ENCODE results near the gene SDCCAG8. TPM values are rescaled to one million over a fixed set of nuclear protein-coding genes. Genes with fewer than 3 reads are reported as not detected.

SDCCAG8 gene
- total RNA-seq, 4 donors from 2014 or later, result 21.6 to 62.7 (median 39.8) TPM

DNA sequence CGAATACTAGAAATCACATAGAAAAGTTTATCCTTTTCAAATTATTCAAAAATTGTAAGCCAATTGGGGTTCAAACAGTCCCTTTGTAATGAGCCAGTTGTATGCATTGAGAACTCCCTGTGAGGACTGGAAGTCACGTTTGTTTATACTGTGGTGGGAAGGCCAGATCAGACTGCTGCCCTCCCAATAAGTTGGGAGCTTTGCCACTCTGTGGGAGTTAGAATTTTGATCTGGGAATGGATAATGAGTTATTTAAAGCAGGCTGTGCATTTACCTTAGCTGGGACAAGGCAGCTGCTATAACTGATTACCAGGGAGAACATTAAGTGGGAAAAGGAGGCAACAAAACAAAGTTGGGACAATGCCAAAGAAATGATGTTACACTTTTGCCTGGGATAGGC lies 178.8 kb downstream of the SDCCAG8 start:
- 80% methylated on average over 2 of the region's 2 CpGs for WGBS

DNA sequence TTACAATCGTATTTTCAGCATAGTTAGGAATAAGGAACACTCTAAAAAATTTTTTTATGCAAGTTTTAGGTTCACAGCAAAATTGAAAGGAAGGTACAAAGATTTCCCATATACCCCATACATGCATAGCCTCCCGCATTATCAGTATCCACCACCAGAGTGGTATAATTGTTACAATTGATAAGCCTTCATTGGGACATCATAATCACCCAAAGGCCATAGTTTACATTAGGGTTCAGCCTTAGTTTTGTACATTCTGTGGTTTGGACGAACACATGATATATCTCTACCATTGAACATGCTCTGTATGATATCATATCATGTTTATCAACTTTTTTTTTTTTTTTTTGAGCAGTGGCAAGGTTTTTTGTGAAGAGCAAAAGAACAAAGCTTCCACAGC lies 180.0 kb downstream of the SDCCAG8 start:
- H3K9me3 ChIP-seq, result no peaks in the 10 kb centered on the region
- no peak overlapping the region for H3K27ac ChIP-seq
- no peaks in the 10 kb centered on the region for H3K27me3 ChIP-seq
- TF ChIP-seq, protein P1, sequence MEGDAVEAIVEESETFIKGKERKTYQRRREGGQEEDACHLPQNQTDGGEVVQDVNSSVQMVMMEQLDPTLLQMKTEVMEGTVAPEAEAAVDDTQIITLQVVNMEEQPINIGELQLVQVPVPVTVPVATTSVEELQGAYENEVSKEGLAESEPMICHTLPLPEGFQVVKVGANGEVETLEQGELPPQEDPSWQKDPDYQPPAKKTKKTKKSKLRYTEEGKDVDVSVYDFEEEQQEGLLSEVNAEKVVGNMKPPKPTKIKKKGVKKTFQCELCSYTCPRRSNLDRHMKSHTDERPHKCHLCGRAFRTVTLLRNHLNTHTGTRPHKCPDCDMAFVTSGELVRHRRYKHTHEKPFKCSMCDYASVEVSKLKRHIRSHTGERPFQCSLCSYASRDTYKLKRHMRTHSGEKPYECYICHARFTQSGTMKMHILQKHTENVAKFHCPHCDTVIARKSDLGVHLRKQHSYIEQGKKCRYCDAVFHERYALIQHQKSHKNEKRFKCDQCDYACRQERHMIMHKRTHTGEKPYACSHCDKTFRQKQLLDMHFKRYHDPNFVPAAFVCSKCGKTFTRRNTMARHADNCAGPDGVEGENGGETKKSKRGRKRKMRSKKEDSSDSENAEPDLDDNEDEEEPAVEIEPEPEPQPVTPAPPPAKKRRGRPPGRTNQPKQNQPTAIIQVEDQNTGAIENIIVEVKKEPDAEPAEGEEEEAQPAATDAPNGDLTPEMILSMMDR (IDR thresholded peaks at IDR 0.05), result no peak
- TF ChIP-seq POLR2AphosphoS5 (IDR thresholded peaks at IDR 0.05) (no peak), EP300 (IDR thresholded peaks at IDR 0.05) (no peak), POLR2A (IDR thresholded peaks at IDR 0.05) (no peak)
- 97% methylated on average over 3 of the region's 3 CpGs for WGBS
- no peak overlapping the region for H3K4me3 ChIP-seq
- H3K4me1 ChIP-seq, result no peaks in the 10 kb centered on the region
- no peak for DNase-seq (ENCODE audit: low spot score in 2 of 2)
- H3K36me3 ChIP-seq, result peaks cover 3% of the 10 kb centered on the region

More for the DNA sequence above, 178.8 kb downstream of the SDCCAG8 start:
- H3K36me3 ChIP-seq, result peaks cover 3% of the 10 kb centered on the region
- no peaks in the 10 kb centered on the region for H3K4me1 ChIP-seq
- H3K4me3 ChIP-seq, result no peak overlapping the region
- H3K27me3 ChIP-seq, result no peaks in the 10 kb centered on the region
- no peaks in the 10 kb centered on the region for H3K9me3 ChIP-seq
- no peak overlapping the region for H3K27ac ChIP-seq
- no peak for TF ChIP-seq EP300 (IDR thresholded peaks at IDR 0.05)
- no peak for TF ChIP-seq POLR2AphosphoS5 (IDR thresholded peaks at IDR 0.05)
- TF ChIP-seq POLR2A (IDR thresholded peaks at IDR 0.05), result no peak
- TF ChIP-seq, protein P1 (IDR thresholded peaks at IDR 0.05), result no peak
- DNase-seq (ENCODE audit: low spot score in 2 of 2), result no peak

DNA sequence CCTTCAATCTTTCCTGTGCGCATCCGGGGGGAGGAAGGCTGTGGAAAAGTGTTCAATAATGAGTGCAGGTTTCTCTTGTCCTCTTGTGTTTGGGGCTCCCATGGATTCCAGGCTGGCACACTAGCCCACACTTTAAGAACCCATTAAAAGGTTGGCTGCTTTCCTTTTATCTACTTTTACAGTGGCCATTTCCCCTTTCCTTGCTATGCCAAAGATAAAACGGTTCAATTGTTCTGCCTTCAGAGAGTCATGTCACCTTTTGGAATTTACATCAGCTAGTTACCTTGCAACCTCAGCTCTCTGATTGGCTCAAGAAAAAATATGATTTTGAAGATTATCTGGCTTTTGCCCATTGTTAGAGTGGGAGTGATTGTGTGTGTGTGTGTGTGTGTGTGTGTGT lies 182.3 kb downstream of the SDCCAG8 start:
- no peaks in the 10 kb centered on the region for H3K9me3 ChIP-seq
- no peak overlapping the region for H3K4me3 ChIP-seq
- WGBS, result 83% methylated on average over 3 of the region's 3 CpGs
- H3K27me3 ChIP-seq, result no peaks in the 10 kb centered on the region
- DNase-seq (ENCODE audit: low spot score in 2 of 2), result no peak
- H3K27ac ChIP-seq, result no peak overlapping the region
- peaks cover 3% of the 10 kb centered on the region for H3K36me3 ChIP-seq
- TF ChIP-seq, protein P1 (IDR thresholded peaks at IDR 0.05), result no peak
- TF ChIP-seq POLR2A (IDR thresholded peaks at IDR 0.05) (no peak), EP300 (IDR thresholded peaks at IDR 0.05) (no peak), POLR2AphosphoS5 (IDR thresholded peaks at IDR 0.05) (no peak)
- H3K4me1 ChIP-seq, result no peaks in the 10 kb centered on the region

DNA sequence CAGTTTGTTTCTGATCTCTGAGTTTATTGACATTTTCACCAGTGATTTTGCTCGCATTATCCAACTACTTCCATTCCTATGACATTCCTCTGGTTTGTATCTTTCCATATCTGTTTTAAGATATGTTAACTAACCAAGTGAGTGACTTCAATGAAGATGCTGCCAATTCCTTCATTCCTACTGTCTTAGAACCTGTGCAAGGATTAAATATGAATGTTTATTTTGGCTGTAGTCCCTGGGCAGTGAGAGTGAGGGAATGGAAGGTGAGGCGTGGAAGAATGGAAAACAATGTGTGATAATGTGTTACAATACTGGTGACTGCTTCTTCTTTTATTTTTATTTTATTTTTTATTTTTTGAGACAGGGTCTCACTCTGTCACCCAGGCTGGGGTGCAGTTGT lies 183.0 kb downstream of the SDCCAG8 start:
- TF ChIP-seq POLR2A (IDR thresholded peaks at IDR 0.05), result no peak
- TF ChIP-seq POLR2AphosphoS5 (IDR thresholded peaks at IDR 0.05), result no peak
- no peak for TF ChIP-seq EP300 (IDR thresholded peaks at IDR 0.05)
- TF ChIP-seq, protein P1 (IDR thresholded peaks at IDR 0.05), result no peak
- Histone ChIP-seq H3K27me3 (no peaks in the 10 kb centered on the region), H3K4me3 (no peak overlapping the region), H3K9me3 (no peaks in the 10 kb centered on the region), H3K4me1 (no peaks in the 10 kb centered on the region), H3K27ac (no peak overlapping the region), H3K36me3 (peaks cover 3% of the 10 kb centered on the region)
- no peak for DNase-seq (ENCODE audit: low spot score in 2 of 2)
- 85% methylated on average over 2 of the region's 2 CpGs for WGBS

DNA sequence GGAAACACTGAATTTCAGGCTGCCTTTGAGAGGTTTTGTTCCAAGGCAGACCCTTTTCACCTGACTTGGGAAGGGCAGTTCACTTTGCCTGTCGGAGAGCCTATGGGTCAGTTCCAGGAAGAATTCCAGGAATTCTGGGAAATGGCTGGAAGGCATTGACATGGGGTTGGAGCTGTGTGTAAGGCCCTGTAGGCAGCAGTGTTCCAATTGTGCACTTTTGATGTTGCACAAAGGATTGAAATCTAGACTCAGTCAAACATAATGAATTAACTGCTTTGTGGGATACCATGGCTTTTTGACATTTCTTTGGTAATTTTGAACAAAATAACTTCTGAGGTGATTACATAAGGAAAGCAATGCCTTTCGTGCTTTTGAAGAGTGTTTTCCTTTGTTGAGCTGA lies 184.6 kb downstream of the SDCCAG8 start:
- Histone ChIP-seq H3K4me1 (no peaks in the 10 kb centered on the region), H3K4me3 (no peak overlapping the region), H3K36me3 (peaks cover 3% of the 10 kb centered on the region), H3K27ac (no peak overlapping the region), H3K9me3 (no peaks in the 10 kb centered on the region), H3K27me3 (no peaks in the 10 kb centered on the region)
- 86% methylated on average over 2 of the region's 2 CpGs for WGBS
- no peak for TF ChIP-seq POLR2A (IDR thresholded peaks at IDR 0.05)
- no peak for TF ChIP-seq POLR2AphosphoS5 (IDR thresholded peaks at IDR 0.05)
- TF ChIP-seq, protein P1 (IDR thresholded peaks at IDR 0.05), result no peak
- no peak for TF ChIP-seq EP300 (IDR thresholded peaks at IDR 0.05)
- no peak for DNase-seq (ENCODE audit: low spot score in 2 of 2)

Measured in suprapubic skin (tissue), 4 donors.